K562 (cell line): ENCODE data around the gene SETD1B. TPM values are rescaled to one million over a fixed set of nuclear protein-coding genes. Genes with fewer than 3 reads are reported as not detected.

ENCODE experiments used
- ATAC-seq: fragments of 200-7000 bp; cut with Tn5 transposase; 3 replicates; pipeline ENCODE4 v1.9.1; 2020; ENCODE audit warnings: moderate library complexity
- BruUV-seq: library from RNA; stranded (reverse); fragments of 400-500 nt; replicated peaks from 2 replicates; lab custom pipeline; 2021; lab: Mats Ljungman, UMichigan
- CTCF ChIA-PET: fragments of 300-600 bp; formaldehyde crosslinking; extraction: SDS; loops from one replicate; lab custom pipeline; 2021; ENCODE audit warnings: low intra/inter-chr PET ratio; lab: Yijun Ruan, JAX
- POLR2A ChIA-PET: fragments of 300-600, 350-650 bp; sonication (Branson Sonifier 250); formaldehyde crosslinking; extraction: SDS; loops from one replicate; lab custom pipeline; 2021; ENCODE audit warnings: antibody characterized with exemption, inconsistent platforms; lab: Yijun Ruan, JAX
- DNase-seq, 4 experiments: peaks; one replicate each; pipeline versions ENCODE4 v3.0.0 to v3.0.0-alpha.2; 2011 to 2018; ENCODE audit warnings: low spot score in 3 of 4, mixed read lengths in 3 of 4; ENCODE audit errors: extremely low read depth in 1 of 4
- FAIRE-seq: peaks from 2 replicates; lab custom pipeline; 2011; peaks lifted over from hg19 to GRCh38; lab: Jason Lieb, UNC
- H2AFZ ChIP-seq: 2 replicates; pipeline ENCODE4 v1.6.0; 2011; ENCODE audit warnings: low read depth, low read length, control low read depth, inconsistent platforms
- H3K27ac ChIP-seq: fragments of 200-600 bp; 3 replicates; pipeline ENCODE4 v1.8.0; 2011; ENCODE audit warnings: low read depth, mild to moderate bottlenecking, control low read depth, inconsistent platforms, low read length, moderate library complexity, mixed read lengths; ENCODE audit errors: extremely low read depth
- H3K27me3 ChIP-seq, 2 experiments: fragments of 300-600 bp in 1 of 2; 2 replicates in 1 of 2; 3 replicates in 1 of 2; pipeline versions ENCODE4 v1.6.0 to v1.8.0; 2011; ENCODE audit warnings: inconsistent platforms in 2 of 2, low read length in 2 of 2, mild to moderate bottlenecking in 1 of 2, mixed read lengths in 1 of 2, moderate library complexity in 1 of 2; ENCODE audit not compliant: control insufficient read depth in 2 of 2, insufficient read depth in 2 of 2
- H3K36me3 ChIP-seq: fragments of 300-600 bp; 3 replicates; pipeline ENCODE4 v1.8.0; 2011; ENCODE audit warnings: mild to moderate bottlenecking, low read length, inconsistent platforms; ENCODE audit not compliant: control insufficient read depth, insufficient read depth
- H3K4me1 ChIP-seq, 2 experiments: fragments of 200-600 bp in 1 of 2; replicated peaks in 1 of 2; 2 replicates in 1 of 2; 3 replicates in 1 of 2; pipeline versions ENCODE4 v1.5.1 to v1.8.0; 2011; ENCODE audit warnings: inconsistent platforms in 2 of 2, low read length in 2 of 2, mild to moderate bottlenecking in 1 of 2, mixed read lengths in 1 of 2, moderate library complexity in 1 of 2; ENCODE audit not compliant: control insufficient read depth in 2 of 2, insufficient read depth in 2 of 2
- H3K4me2 ChIP-seq: 2 replicates; pipeline ENCODE4 v1.6.1; 2011; ENCODE audit warnings: low read length, control low read depth, inconsistent platforms, mixed read lengths; ENCODE audit not compliant: insufficient read depth
- H3K4me3 ChIP-seq: fragments of 200-600 bp; sonication (generic), shearing (Covaris generic); 2 replicates; pipeline ENCODE4 v1.5.1; 2016; ENCODE audit warnings: control low read depth, inconsistent platforms
- H3K79me2 ChIP-seq: fragments of 200-600 bp; 3 replicates; pipeline ENCODE4 v1.8.0; 2011; ENCODE audit warnings: low read length, inconsistent platforms; ENCODE audit not compliant: control insufficient read depth, insufficient read depth
- H3K9ac ChIP-seq, 2 experiments: 2 replicates each; pipeline versions ENCODE4 v1.6.0 to v1.6.1; 2011; ENCODE audit warnings: low read depth in 2 of 2, low read length in 2 of 2, control low read depth in 1 of 2, inconsistent platforms in 1 of 2, mild to moderate bottlenecking in 1 of 2, mixed read lengths in 1 of 2; ENCODE audit not compliant: insufficient read depth in 1 of 2
- H3K9me1 ChIP-seq: one replicate; pipeline ENCODE4 v1.6.0; 2011; ENCODE audit warnings: inconsistent platforms, mild to moderate bottlenecking, low read length, moderate library complexity; ENCODE audit not compliant: control insufficient read depth, insufficient read depth
- H3K9me3 ChIP-seq: replicated peaks from 2 replicates; pipeline ENCODE4 v1.5.1; 2011; ENCODE audit warnings: low read depth, low read length, inconsistent platforms; ENCODE audit not compliant: control insufficient read depth, insufficient read depth
- H4K20me1 ChIP-seq: replicated peaks from 2 replicates; pipeline ENCODE4 v1.6.1; 2011; ENCODE audit warnings: low read length, inconsistent platforms, mixed read lengths; ENCODE audit not compliant: control insufficient read depth, insufficient read depth
- CBFA2T3 ChIP-seq: fragments of 450-650 bp; IDR thresholded peaks from 2 replicates; pipeline ENCODE4 v1.6.1; 2017
- CCAR2 ChIP-seq: fragments of 200-400 bp; formaldehyde crosslinking; IDR thresholded peaks from 2 replicates; pipeline ENCODE4 v1.6.1; 2017; ENCODE audit warnings: mild to moderate bottlenecking, low read depth, low read length
- PCBP2 ChIP-seq: fragments of 200-400 bp; formaldehyde crosslinking; IDR thresholded peaks from 2 replicates; pipeline ENCODE4 v1.6.1; 2018; ENCODE audit warnings: low read length, low read depth, mild to moderate bottlenecking, moderate library complexity; ENCODE audit not compliant: poor library complexity, severe bottlenecking
- POLR2G ChIP-seq: fragments of 200-400 bp; formaldehyde crosslinking; IDR thresholded peaks from 2 replicates; pipeline ENCODE4 v1.6.1; 2017; ENCODE audit warnings: low read depth, mild to moderate bottlenecking, antibody characterized with exemption, low read length, moderate library complexity
- PTRF ChIP-seq: fragments of 450-650 bp; IDR thresholded peaks from 2 replicates; pipeline ENCODE4 v1.6.1; 2016; ENCODE audit warnings: mild to moderate bottlenecking, missing genetic modification characterization, missing compliant biosample characterization
- SPI1 ChIP-seq: IDR thresholded peaks from 2 replicates; pipeline ENCODE4 v1.6.1; 2011; ENCODE audit warnings: low read depth, low read length, control low read depth, borderline replicate concordance
- STAT5A ChIP-seq: IDR thresholded peaks from 2 replicates; pipeline ENCODE4 v1.6.1; 2012; ENCODE audit warnings: low read length, inconsistent platforms, borderline replicate concordance
- ZNF121 ChIP-seq: sonication (generic); formaldehyde crosslinking; conservative IDR thresholded peaks from 2 replicates; pipeline ENCODE4 v1.8.0; 2022; ENCODE audit warnings: missing genetic modification reagents
- WGBS: fragments of 100-300 bp; shearing (Covaris generic); methylation state at CpG from one replicate; pipeline ENCODE4 v1.1.6; 2016; ENCODE audit warnings: low coverage, mixed read lengths; ENCODE audit not compliant: insufficient coverage; ENCODE audit errors: missing lambda C conversion rate; 5-methylcytosine and 5-hydroxymethylcytosine counted together
- in situ Hi-C: fragments of 300-500 bp; cut with MboI; formaldehyde crosslinking; loops from 4 replicates; pipeline ENCODE4 v1.15.0; 2018; ENCODE audit warnings: inconsistent platforms, mixed read lengths
- intact Hi-C: fragments of 100-400 bp; cut with micrococcal nuclease; formaldehyde crosslinking; loops from 2 replicates; pipeline ENCODE4 v1.14.2; 2022
- polyA plus RNA-seq, 8 experiments: library from polyadenylated mRNA; depleted of rRNA in 4 of 8; stranded (reverse) in 5 of 8; unstranded in 3 of 8; fragments of >200 nt; fragmentation: Nextera tagmentation in 2 of 8; fragmentation: Illumina TruSeq in 1 of 8; extraction: Ambion mirVana in 2 of 8; extraction: Trizol in 1 of 8; gene quantifications; 2 replicates each; pipeline versions ENCODE4 v1.2.1 to v1.2.3, GENCODE V29; 2011 to 2014; ENCODE audit warnings: inconsistent platforms in 1 of 8, missing spikeins in 1 of 8
- total RNA-seq, 7 experiments: library from RNA; depleted of rRNA in 6 of 7; stranded (reverse); fragments of >200 nt in 6 of 7; fragmentation: Illumina TruSeq in 2 of 7; extraction: Trizol in 2 of 7; gene quantifications; 2 replicates each; pipeline versions ENCODE4 v1.2.1 to v1.2.3, GENCODE V29; 2011 to 2021; ENCODE audit warnings: low replicate concordance in 1 of 7

The SETD1B gene
- total and polyA plus RNA-seq, 9 of the 15 experiments (the other 6 are each of a cell fraction or from before 2014, with no cell fraction given): 0.48 to 26.6 (median 2.3) TPM

DNA sequence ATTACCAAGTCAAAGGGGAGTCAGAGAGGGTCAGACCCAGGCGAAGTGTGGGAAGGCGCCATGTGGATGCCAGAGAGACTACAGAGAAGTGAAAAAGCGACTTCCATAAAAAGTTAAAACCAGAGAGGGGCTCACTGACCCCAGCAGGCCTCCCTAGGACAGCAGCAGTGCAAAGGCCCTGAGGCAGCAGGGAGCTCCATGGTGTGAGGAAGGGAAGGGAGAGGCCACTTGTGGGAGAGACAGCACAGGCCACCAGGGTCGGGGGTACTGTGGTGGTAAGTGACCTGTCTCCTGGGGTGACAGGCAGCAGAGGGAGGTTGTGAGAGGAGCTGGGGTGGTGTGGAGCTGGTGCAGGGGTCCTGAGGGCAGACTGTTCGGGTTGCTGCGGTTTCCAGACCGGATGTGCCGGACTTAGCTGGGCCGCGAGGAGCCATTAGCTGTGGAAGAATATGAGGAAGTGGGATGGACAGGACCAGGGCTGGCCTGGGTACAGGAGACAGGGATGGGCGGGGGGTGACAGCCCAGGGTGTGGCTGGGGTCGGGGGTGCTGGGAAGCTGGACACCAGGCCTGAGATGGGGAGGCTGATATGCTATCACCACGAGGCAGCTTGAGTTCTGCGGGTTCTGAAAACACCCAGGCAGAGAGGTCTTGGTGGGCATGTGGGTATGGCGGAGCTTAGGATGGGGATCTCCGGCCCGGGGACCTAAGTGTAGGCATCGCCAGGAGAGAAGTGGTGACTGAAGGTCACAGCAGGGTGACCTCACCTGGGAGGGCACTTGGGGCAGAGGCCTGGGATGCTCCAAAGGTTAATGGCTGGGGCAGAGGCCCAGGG is 22.7 kb downstream of the SETD1B start:
- TF ChIP-seq ZNF121 (CRISPR knock-in tag) (no peak), STAT5A (no peak), PCBP2 (no peak), SPI1 (peak; percentile 62; the same call in 1 of the 2 replicates), POLR2G (peak; percentile 67; the same call in 1 of the 2 replicates), PTRF (tag) (no peak), CBFA2T3 (0 out of 2 replicates have a peak, but pooled peaks have one; percentile 11), CCAR2 (no peak)
- no TSS peak for BruUV-seq
- Histone ChIP-seq H4K20me1 (no peaks in the 10 kb centered on the region; the same call in 1 of the 2 replicates), H3K4me3 (no peak overlapping the region), H3K79me2 (no peaks in the 10 kb centered on the region), H2AFZ (no peak overlapping the region), H3K4me2 (no peak overlapping the region), H3K9me1 (no peaks in the 10 kb centered on the region), H3K9me3 (no peaks in the 10 kb centered on the region), H3K9ac (peak overlapping the region in 1 of 2 experiments; percentile 73; a peak in 2 of 4 replicates), H3K4me1 (peaks cover 0 to 25% of the 10 kb centered on the region in 2 experiments; a peak in 2 of 5 replicates), H3K27ac (no peak overlapping the region), H3K27me3 (no peaks in the 10 kb centered on the region), H3K36me3 (peaks cover 87% of the 10 kb centered on the region)
- intact Hi-C loops: no loop called here
- in situ Hi-C loops: loop anchor here (25.0 kb wide), 1 partner anchor 1561 kb away; the partner anchor contains the start of gene KMT5A
- FAIRE-seq (no peak), ATAC-seq (no peak; the same call in 2 of the 3 replicates), DNase-seq (no peak)
- WGBS: 70% methylated on average over 12 of the region's 18 CpGs
- ChIA-PET CTCF (no interaction called here), POLR2A (interaction anchor here (0.6 to 3.3 kb wide), 7 partner anchors 11 to 90 kb away, joined by 3 to 21 read pairs (median 6); no protein-coding TSS in a partner anchor)
